GM10266 (cell line): Measurements from ENCODE around the gene CENPT.

Experiments
- DNase-seq: peaks from one replicate; pipeline ENCODE4 v3.0.0; 2012; ENCODE audit errors: extremely low spot score
- TF ChIP-seq, protein P1 (sequence below): IDR thresholded peaks from 2 replicates; pipeline ENCODE4 v1.5.1; 2012; ENCODE audit warnings: mild to moderate bottlenecking, low read depth; ENCODE audit not compliant: control insufficient read depth, insufficient read depth; ENCODE audit errors: missing control alignments

CENPT gene

DNA sequence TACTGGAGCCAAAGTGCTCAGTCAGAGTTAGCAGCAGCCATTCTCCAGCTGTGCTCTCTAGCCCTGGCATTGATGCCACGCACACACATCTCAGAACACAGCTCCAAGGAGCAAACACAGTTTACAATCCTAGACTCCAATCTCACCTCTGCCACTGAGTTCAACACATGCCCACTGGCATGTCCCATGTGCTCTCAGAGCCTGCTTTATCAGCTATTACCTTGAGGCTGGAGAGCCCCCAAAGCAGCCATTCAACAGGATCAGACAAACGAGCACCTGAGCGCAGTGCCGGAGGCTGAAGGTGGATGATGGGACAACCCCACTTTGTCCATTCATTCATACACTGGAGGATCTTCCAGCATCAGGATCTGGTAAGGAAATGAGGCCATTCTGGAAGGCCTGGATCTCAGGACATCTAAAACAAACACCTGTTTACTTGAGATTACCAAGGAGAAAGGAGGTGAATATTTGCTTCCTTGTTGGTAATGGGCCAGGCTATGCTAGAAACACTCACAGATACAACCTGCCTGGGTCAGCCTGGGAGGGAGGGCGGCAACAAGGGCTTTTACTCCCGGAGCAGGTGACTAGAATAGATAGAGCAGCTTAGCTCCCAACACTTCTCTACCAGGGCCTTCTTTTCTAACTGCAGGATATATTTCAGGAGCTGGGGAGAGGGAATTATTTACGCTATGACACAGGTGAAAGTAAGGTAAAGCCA, 66.5 kb downstream of the CENPT start:
- no peak for DNase-seq
- TF ChIP-seq, protein P1, sequence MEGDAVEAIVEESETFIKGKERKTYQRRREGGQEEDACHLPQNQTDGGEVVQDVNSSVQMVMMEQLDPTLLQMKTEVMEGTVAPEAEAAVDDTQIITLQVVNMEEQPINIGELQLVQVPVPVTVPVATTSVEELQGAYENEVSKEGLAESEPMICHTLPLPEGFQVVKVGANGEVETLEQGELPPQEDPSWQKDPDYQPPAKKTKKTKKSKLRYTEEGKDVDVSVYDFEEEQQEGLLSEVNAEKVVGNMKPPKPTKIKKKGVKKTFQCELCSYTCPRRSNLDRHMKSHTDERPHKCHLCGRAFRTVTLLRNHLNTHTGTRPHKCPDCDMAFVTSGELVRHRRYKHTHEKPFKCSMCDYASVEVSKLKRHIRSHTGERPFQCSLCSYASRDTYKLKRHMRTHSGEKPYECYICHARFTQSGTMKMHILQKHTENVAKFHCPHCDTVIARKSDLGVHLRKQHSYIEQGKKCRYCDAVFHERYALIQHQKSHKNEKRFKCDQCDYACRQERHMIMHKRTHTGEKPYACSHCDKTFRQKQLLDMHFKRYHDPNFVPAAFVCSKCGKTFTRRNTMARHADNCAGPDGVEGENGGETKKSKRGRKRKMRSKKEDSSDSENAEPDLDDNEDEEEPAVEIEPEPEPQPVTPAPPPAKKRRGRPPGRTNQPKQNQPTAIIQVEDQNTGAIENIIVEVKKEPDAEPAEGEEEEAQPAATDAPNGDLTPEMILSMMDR = no peak

DNA sequence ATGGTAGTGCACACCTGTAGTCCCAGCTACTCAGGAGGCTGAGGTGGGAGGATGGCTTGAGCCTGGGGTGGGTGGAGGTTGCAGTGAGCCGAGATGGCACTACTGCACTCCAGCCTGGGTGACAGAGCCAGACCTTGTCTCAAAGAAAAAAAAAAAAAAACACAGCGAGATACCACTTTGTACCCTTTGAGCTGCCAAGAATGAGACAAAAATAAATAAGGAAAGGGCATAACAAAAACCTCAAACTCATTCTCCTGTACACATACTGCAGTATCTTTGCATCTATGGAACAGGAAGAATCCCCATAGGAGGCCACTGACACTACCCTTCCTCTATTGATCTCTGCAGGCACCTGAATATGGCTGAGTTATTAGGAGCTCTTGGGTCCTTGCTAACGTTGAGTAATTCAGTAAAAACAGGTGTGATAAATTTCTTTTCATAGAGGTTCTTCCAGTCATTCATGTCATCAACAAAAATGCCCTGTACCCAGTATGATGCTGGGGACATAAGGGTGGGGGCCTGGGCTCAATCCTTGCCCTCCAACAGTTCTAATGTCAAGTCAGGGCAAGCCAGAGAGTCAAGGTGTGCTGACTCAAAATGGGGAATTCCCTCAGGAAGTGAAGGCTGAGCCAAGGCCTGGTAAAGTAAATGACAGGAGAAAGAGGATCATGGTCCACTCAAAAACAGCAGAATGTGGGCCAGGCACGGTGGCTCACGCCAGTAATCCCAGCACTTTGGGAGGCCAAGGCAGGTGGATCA, 68.1 kb downstream of the CENPT start:
- TF ChIP-seq, protein P1 = no peak
- DNase-seq = no peak
